ENCODE data around the gene RRBP1. TPM values are rescaled to one million over a fixed set of nuclear protein-coding genes. Genes with fewer than 3 reads are reported as not detected.
A peak's percentile ranks its signal among the peaks of the same experiment; 100 is the strongest.

The RRBP1 gene
- total and polyA plus RNA-seq, 9 donors: 29.2 to 159 (median 83.8) TPM

DNA sequence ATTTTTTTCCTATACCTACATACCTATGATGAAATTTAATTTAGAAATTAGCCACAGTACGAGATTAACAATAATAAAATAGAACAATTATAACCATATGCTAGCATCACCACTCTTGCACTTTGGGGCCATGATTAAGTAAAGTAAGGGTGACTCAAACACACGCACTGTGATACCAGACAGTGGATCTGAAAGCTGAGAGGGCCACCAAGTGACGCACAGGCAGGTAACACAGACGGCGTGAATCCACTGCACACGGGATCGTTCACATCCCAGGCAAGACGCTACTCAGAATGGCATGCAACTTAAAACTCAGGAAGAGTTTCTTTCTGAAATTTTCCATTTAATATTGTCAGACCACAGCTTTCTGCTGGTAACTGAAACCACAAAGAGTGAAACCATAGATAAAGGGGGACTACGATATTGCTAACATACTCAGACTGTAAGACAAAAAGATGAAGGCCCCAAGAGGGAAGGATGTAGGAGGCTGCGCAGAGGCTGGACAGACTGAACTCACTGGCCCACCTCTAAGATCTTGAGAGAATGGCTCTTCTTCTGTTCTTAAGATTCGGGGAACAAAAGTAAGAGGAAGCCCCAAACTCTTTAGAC, 17.9 kb downstream of the RRBP1 start:
- Histone ChIP-seq H3K27ac (peak overlapping the region in 1 of 2 donors; percentile 63), H3K27me3 (no peaks in the 10 kb centered on the region), H3K4me1 (ENCODE audit: insufficient read depth) (peaks cover 21% of the 10 kb centered on the region), H3K36me3 (no peaks in the 10 kb centered on the region), H3K4me3 (no peak overlapping the region), H3K9me3 (no peaks in the 10 kb centered on the region)
- intact Hi-C loops (cut with DNase I): no loop called here
- DNase-seq: peak in 1 of 5 donors; percentile 26
- WGBS, 3 donors: 61 to 73% (median 62%) methylated on average over 11 of the region's 11 CpGs
- no peak for TF ChIP-seq POLR2A (IDR thresholded peaks at IDR 0.05)
- TF ChIP-seq, protein P1, sequence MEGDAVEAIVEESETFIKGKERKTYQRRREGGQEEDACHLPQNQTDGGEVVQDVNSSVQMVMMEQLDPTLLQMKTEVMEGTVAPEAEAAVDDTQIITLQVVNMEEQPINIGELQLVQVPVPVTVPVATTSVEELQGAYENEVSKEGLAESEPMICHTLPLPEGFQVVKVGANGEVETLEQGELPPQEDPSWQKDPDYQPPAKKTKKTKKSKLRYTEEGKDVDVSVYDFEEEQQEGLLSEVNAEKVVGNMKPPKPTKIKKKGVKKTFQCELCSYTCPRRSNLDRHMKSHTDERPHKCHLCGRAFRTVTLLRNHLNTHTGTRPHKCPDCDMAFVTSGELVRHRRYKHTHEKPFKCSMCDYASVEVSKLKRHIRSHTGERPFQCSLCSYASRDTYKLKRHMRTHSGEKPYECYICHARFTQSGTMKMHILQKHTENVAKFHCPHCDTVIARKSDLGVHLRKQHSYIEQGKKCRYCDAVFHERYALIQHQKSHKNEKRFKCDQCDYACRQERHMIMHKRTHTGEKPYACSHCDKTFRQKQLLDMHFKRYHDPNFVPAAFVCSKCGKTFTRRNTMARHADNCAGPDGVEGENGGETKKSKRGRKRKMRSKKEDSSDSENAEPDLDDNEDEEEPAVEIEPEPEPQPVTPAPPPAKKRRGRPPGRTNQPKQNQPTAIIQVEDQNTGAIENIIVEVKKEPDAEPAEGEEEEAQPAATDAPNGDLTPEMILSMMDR (IDR thresholded peaks at IDR 0.05): no peak
- no peak for TF ChIP-seq EP300 (IDR thresholded peaks at IDR 0.05)

DNA sequence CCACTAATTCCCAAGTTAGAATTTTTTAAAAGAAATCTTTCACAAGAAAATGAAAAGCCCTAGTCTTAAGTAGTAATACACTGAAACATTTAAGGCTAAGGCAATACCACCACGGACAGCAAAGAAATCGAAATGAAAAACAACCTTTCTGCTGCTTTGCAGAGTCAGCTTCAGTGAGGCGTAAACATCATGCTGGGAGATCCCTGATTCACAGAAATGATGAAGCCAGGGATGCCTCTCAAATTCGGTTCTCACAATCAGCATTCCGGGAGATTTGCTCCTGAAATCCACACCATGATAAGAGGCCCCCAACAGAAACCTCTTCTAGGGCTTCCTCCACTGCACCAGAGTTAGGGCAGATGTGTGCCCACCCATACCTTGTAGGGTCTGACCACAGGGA, 18.6 kb downstream of the RRBP1 start:
- no peak for TF ChIP-seq POLR2A (IDR thresholded peaks at IDR 0.05)
- TF ChIP-seq, protein P1 (IDR thresholded peaks at IDR 0.05): no peak
- no peak for TF ChIP-seq EP300 (IDR thresholded peaks at IDR 0.05)
- DNase-seq: peak in 1 of 5 donors; percentile 19
- Histone ChIP-seq H3K27ac (peak overlapping the region; percentile 46 to 63), H3K4me1 (ENCODE audit: insufficient read depth) (peaks cover 21% of the 10 kb centered on the region), H3K4me3 (no peak overlapping the region), H3K27me3 (no peaks in the 10 kb centered on the region), H3K36me3 (no peaks in the 10 kb centered on the region), H3K9me3 (no peaks in the 10 kb centered on the region)
- intact Hi-C loops (cut with DNase I): no loop called here
- WGBS, 3 donors: 8 to 25% (median 13%) methylated on average over 5 of the region's 5 CpGs

DNA sequence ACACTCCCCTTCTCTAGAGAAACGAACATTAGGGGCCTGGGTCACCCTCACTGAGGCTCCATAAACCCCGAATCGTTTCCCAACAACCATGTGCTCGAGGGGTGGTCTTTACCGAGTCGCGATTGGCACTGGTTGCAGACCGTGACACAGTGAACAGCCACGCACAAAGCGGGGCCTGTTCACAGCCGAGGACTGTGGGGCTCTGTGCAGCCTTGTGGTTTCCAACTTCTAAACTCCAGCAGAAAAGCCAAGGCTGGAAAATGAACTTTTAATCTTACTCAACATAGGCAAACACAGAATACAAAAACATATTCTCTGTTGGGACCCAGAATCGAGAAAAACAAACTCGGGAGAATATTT, 19.0 kb downstream of the RRBP1 start:
- no peaks in the 10 kb centered on the region for H3K36me3 ChIP-seq
- 21 to 45% (median 27%) methylated on average over 13 of the region's 13 CpGs for WGBS, 3 donors
- intact Hi-C loops (cut with DNase I): no loop called here
- peak overlapping the region; percentile 46 to 63 for H3K27ac ChIP-seq
- H3K9me3 ChIP-seq: no peaks in the 10 kb centered on the region
- H3K4me3 ChIP-seq: no peak overlapping the region
- peak in 2 of 5 donors; percentile 26 to 44 for DNase-seq
- peaks cover 21% of the 10 kb centered on the region for H3K4me1 ChIP-seq (ENCODE audit: insufficient read depth)
- H3K27me3 ChIP-seq: no peaks in the 10 kb centered on the region
- TF ChIP-seq, protein P1 (IDR thresholded peaks at IDR 0.05): no peak
- TF ChIP-seq POLR2A (IDR thresholded peaks at IDR 0.05) (no peak), EP300 (IDR thresholded peaks at IDR 0.05) (no peak)

DNA sequence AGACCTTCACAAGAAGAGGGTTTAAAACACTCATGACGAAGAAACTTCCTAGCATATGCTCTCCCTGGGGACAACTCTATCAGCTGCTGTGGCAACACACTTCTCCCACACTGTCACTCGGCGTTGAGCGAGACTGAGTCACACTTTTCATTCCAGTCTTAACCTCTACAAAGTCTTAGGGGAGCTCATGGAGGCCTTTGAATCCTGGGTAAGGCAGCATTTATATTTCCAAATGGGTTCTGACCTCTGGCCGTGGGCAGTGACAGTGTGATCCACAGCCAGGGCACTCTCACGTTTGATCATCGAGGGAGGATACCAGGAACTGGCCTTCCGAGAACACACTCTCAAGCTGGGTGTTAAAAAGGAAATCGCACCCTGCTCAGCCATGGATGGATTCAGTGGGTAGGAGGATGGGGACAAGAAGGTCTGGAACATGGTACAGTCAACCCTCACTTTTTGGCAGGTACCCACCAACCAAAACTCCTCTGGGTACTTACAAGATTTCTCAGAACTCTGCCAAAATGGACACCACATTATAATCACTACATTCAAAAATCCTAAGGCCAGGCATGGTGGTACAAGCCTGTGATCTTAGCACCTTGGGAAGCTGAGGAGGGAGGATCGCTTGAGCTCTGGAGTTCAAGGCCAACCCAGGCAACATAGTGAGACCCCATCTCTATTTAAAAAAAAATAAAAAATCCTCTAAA, 19.6 kb downstream of the RRBP1 start:
- intact Hi-C loops (cut with DNase I): no loop called here
- Histone ChIP-seq H3K9me3 (no peaks in the 10 kb centered on the region), H3K4me3 (no peak overlapping the region), H3K4me1 (ENCODE audit: insufficient read depth) (peaks cover 21% of the 10 kb centered on the region), H3K36me3 (no peaks in the 10 kb centered on the region), H3K27ac (peak overlapping the region; percentile 46 to 63), H3K27me3 (no peaks in the 10 kb centered on the region)
- TF ChIP-seq POLR2A (IDR thresholded peaks at IDR 0.05): no peak
- TF ChIP-seq, protein P1 (IDR thresholded peaks at IDR 0.05): no peak
- TF ChIP-seq EP300 (IDR thresholded peaks at IDR 0.05): no peak
- peak in 2 of 5 donors; percentile 30 to 62 for DNase-seq
- WGBS, 3 donors: 48 to 59% (median 50%) methylated on average over 10 of the region's 10 CpGs
